DMS53 treated with DMSO at 0.1 percent for 48 hours (cell line): ENCODE results near the gene ZNF804B.

Experiments used
- DNase-seq: peaks from one replicate; lab custom pipeline; 2025; ENCODE audit not compliant: unreplicated experiment; lab: John Stamatoyannopoulos, UW

Gene ZNF804B

DNA sequence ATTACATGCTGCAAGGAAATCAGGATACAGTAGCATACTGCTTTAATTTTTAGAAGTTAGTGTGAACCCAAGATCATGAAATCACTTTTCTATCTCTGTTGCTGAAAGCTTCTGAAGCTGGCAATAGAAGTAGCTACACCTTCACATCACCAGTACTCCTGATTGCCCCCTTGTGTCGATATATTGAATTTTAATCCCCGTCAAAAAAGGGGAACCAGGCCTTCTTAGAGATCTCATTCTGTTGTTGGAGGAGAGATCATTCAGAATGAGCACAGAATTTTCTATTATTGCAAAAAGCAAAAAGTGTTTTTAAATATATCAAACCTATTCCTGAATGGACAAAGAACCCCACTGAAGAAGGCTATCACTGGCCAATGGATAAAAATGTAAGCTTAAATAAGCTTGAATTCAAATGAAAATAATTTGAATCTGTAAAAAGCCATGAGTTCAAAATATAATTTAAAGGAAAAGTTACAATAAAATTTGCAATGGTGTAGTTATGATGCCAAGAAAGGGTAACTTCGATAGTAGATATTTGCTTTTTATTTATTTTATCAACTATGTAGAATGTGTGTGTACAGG is 75.7 kb downstream of the ZNF804B start:
- peak; percentile 53 for DNase-seq

GRCh38 chr7:88842201-88842600 is 82.7 kb downstream of the ZNF804B start:
- DNase-seq, result no peak

DNA sequence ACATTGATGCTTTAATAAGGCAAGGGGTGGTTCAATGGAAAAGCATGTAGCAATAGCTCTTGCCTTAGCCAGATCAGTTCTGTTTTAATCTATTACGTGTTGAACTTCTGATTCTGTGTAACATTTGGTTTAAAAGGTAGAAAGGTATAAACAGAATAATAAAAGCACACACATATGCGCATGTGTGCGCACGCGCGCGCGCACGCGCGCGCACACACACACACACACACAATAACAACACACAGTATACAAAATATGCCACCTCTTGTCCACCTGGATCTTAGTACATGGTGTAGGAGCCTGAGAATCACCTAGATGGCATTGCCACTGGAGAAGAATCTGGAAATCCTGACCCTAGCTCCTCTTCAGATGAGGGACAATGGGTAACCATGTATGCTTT is 85.6 kb downstream of the ZNF804B start:
- DNase-seq, result no peak

GRCh38 chr7:88851220-88851619 is 91.7 kb downstream of the ZNF804B start:
- DNase-seq, result no peak

DNA sequence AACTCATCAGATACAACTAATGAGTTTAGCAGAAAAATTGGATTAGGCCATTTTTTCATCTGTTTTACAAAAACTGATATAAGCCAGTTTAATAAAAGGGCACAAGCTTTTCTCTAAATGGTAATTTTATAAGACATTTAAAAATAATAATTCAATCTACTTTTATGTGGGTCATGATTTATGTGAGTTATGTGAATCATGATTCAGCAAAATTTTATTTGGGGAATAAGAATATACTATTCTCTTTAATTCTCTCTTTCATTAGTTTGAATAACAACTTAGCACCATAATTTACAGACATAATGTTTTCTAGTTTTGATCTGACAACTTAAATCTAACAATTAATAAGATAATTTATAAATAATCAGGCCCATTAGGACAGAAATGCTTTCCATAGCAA is 99.8 kb downstream of the ZNF804B start:
- no peak for DNase-seq

DNA sequence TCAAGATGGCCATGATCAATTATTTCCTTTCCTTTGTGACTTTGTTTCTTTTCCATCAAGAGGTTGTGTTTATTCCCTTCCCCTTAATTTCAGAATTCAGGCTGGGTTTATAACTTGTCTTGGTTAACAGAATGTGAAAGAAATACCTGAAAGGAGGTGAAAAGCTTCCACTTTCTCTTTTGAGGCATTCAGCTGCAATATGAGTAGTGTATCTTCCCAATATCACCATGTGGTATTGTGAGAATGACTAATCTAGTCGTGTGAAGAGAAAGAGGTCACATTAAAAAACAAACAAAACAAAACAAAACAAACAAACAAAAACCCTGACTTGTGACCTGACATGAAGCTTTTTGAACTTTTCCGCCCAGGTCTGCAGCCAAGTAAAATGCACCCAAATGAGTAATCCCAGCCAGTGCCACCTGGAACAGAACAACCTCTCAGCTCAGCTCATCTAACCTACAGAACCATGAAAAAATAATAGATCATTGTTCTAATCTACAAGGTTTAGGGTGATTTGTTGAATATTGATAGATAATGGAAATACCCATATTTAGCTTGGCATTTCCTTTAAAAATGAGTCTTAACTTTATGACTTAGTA is 106.9 kb downstream of the ZNF804B start:
- DNase-seq, result peak; percentile 32

DNA sequence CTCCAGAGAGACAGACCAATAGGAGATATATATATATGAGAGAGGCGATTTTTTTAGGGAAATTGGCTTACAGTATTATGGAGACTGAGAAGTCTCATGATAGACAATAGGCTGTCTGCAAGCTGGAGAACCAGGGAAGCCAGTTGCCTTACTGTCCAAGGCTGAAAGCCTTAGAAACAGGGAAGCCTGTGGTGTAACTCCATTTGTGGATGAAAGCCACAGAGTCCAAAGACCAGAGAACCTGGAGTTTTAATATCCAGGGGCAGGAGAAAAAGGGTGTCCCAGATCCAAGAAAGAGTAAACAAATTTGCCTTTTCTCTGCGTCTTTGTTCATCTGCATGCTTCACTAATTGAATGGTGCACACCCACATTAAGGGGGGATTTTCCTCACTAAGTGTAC is 107.7 kb downstream of the ZNF804B start:
- DNase-seq, result no peak

DNA sequence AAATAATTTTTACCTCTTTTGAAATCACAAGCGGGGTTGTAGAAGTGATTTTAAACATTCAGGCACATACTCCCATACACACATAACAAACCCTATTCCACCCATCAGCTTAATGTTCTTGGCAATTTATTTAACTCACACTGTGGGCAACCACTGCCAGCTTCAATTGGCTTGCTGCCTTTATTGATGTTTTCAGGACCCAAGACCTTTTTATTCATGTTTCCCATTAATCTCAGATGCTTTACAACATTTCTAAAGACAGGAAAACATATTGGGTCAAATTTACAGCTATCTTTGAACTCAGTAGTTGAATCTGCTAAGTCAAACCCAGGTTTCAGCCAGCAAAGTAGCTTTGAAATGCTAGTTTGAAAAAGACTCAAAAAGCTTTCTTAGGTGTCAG is 109.0 kb downstream of the ZNF804B start:
- DNase-seq, result no peak

- DNase-seq, result no peak
Observed at GRCh38 chr7:88881136-88881535, 121.6 kb downstream of the ZNF804B start.

DNA sequence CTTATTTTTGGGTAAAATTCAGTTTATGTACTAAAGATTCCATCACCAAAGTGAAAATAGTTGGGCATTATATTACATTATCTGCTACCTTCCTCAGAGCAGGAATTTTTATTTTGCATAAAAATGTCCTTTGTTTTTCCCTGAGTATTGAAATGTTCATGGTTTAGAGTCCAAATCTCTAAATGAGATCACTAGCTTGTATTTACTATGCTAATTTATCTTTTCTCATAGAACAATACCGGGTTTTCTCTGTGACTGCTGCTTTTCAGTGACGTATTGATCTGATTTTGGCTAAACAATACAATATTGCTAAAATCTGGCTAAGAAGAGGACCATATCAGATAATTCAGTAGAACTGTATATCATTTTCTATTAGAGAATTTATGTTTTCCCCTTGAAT is 125.6 kb downstream of the ZNF804B start:
- DNase-seq, result no peak

- peak; percentile 10 for DNase-seq
Observed at GRCh38 chr7:88888684-88889083, 129.2 kb downstream of the ZNF804B start.

- DNase-seq, result no peak
Observed at GRCh38 chr7:88910516-88910915, 151.0 kb downstream of the ZNF804B start.

GRCh38 chr7:88912852-88913251 is 153.4 kb downstream of the ZNF804B start:
- DNase-seq, result peak; percentile 72

DNA sequence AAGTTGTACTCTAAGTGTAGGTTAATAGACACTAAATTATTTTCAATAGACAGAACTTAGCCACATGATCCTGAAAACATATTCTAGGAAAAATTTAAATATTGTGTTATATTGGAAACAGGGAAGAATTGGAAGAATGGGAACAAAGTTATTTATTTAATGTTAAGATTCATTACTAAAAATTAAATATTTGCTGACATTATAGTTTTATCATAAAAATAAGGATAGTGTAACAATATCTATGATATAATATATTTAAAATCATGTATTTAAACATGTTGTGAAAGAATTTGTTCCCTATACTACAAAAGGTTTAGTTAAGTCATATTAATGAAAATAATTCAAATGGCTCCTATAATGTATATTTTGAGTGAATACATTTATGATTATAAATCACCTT is 156.1 kb downstream of the ZNF804B start:
- no peak for DNase-seq

- no peak for DNase-seq
Observed at GRCh38 chr7:88919478-88920131, 160.1 kb downstream of the ZNF804B start.

- no peak for DNase-seq
Observed at GRCh38 chr7:88922944-88923343, 163.4 kb downstream of the ZNF804B start.

GRCh38 chr7:88928276-88928675 is 168.8 kb downstream of the ZNF804B start:
- DNase-seq, result no peak

DNA sequence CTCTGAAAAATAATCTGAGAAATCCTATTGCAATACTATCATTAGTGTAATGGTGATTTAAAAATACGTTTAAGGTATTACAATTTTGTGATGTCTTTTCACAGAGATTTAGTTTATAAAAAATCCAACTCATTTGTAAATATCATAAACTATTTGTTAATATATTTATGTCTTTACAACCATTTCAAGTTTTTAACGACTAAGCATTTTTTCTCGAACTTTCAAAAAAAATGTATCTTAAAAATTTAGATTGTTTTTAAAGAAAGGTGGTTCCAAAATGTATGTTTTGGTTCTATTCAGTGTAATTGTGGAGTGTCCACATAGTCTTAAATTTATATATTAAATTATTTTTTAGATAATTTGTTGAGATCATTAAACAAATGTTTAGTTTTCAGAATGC is 170.2 kb downstream of the ZNF804B start:
- DNase-seq, result no peak

GRCh38 chr7:88933285-88933684 is 173.8 kb downstream of the ZNF804B start:
- no peak for DNase-seq

DNA sequence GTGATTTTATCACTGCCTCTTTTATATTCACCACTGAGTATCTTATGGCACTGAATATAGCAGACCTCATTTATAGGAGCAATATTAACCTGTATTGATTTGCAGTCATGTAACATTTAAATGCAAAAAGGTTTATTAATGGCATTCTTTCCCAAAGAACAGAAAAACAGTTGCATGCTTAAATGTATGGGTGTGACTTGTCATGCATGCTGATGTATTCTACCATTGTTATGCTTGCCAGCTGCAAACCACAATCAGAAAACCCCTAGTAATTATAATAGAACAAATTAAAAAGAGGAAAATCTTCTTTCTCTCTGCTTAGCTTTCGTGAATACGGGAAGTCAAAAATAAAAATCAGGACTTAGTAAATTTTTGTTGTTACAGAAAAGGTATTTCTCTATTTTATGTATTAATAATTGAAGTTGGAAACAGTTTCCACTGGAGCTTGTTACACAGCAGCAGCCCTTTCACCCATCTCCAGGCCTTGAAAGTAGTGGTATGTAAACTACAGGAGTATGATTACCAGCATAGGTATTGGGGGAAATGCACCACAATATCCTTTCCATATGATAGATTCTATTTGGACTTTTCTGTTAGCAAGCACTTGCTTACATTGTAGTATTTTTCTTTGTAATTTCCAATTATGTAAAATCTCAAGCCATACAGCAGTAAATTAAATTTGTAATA is 183.5 kb downstream of the ZNF804B start:
- no peak for DNase-seq

GRCh38 chr7:88951826-88952225 is 192.3 kb downstream of the ZNF804B start:
- no peak for DNase-seq

DNA sequence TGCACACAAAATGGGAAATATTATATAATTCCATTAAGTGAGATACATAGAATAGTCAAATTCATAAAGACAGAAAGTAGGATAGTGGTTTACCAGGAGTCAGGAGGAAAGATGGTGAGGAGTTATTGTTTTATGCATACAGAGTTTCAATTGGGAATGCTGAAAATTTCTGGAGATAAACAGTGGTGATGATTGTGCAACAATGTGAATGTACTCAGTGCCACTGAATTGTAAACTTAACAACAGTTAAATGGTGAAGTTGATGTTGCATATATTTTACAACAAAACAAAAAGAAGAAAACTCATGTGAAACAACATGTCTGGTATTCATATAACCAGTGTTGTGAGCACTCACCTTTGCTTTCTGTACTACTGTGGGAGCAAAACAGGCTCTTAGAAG is 204.9 kb downstream of the ZNF804B start:
- DNase-seq, result no peak
